DMS53 treated with DMSO at 0.1 percent for 48 hours (cell line): Measurements from ENCODE around the gene NUB1.

Source experiments
- DNase-seq: peaks from one replicate; lab custom pipeline; 2025; ENCODE audit not compliant: unreplicated experiment; lab: John Stamatoyannopoulos, UW

Gene NUB1

DNA sequence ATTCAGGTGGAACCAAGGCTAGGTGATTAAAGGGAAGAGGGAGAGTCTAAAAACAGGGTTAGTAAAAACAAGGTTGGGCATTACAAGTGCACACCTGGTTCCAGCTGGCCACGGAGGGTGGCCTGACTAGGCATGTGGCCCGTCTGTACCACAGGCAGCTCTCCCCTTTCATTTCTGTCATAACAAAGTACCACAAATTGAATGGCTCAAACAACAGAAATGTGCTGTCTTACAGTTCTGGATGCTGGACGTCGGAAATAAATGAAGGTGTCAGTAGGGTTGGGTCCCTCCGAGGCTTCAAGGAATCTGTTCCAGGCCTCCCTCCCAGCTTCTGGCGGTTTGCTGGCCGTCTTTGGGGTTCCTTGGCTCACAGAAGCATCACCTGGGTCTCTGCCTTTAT lies 81.6 kb downstream of the NUB1 start:
- DNase-seq = no peak

DNA sequence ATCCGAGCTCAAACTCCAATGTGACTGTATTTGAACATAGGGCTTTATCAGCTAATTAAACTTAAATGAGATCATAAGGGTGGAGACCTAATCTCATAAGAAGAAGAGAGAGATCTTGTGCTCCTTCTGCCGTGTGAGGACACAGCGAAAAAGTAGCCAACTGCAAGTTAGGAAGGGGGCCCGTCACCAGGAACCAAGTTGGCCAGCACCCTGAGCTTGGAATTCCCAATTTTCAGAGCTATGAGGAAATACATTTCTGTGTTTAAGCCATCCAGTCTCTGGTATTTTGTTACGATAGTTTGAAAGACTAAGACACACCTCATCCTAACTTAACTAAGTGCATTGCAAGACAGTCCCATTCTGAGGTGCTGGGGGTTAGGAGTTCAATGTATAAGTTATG lies 82.3 kb downstream of the NUB1 start:
- DNase-seq = no peak

DNA sequence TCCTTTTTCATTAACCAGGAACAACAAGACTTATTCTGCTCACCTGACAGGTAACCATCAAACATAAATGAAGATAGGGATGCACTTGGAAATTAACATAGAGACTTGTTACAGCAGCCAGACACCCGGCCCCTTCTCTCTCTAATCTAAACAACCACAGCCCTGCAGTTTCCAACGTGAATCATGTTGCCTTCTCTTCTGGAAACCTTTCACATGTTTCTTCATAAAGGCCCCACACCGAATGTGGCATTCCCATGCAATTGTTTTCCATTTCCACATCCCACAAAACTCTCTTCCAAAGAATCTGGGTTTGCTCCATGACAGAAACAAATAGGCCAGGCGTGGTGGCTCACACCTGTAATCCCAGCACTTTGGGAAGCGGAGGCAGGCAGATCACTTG lies 83.2 kb downstream of the NUB1 start:
- no peak for DNase-seq

DNA sequence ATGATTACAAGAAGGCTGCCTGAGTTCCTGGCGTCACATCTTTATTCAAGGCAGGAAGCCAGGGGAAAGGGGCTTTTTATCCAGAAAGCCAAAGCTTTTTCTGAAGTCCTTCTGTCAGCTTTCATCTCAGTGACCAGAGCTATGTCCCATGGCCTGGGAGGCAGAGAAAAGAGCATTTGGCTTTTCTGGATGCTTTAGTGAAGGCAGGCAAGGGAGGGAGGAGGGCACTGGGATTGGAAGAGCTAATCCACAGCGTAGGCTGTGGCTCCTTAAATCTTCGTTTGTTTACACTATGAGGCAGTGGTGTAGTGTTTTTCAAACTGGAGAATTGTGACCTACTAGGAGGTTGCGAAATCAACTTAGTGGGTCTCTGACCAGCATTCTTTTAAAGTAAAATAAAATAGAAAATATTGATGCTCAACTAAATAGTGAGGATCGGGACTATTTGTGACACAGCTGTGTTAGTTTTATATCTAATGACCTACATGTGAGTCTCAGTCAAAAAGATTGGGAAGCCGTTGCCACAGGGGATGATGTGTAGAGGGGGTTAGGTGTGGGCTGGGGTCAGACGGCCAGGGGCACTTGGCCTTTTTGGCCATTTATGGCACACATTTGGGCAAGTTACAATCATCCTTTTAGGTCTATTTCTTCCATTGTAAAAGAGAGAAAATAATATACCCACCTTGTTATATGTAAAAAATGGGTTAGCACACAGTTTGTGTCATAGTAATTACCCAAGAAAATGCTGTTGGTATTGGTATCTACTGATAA lies 84.2 kb downstream of the NUB1 start:
- DNase-seq = no peak

DNA sequence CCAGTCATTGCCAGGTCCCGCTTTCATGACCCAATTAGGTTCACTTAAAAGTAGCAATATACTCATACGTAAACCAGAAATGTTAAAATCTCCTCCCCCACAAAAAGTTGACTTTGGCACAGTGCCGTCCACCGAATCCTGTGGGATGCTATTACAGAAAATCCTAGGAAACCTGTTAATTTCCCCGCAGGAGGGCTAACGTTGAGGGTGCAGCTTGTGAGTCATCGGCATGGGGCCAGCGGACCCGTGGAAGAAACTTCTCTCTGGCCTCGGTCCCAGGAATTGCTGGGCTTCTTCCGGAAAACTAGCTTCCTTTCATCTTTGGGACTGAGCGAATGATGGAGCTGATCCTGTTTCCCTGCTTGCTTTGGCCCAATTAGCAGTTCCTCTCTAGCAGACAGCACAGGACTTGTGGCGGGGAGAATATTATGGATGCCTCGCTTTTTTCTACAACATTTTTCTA lies 84.9 kb downstream of the NUB1 start:
- no peak for DNase-seq

DNA sequence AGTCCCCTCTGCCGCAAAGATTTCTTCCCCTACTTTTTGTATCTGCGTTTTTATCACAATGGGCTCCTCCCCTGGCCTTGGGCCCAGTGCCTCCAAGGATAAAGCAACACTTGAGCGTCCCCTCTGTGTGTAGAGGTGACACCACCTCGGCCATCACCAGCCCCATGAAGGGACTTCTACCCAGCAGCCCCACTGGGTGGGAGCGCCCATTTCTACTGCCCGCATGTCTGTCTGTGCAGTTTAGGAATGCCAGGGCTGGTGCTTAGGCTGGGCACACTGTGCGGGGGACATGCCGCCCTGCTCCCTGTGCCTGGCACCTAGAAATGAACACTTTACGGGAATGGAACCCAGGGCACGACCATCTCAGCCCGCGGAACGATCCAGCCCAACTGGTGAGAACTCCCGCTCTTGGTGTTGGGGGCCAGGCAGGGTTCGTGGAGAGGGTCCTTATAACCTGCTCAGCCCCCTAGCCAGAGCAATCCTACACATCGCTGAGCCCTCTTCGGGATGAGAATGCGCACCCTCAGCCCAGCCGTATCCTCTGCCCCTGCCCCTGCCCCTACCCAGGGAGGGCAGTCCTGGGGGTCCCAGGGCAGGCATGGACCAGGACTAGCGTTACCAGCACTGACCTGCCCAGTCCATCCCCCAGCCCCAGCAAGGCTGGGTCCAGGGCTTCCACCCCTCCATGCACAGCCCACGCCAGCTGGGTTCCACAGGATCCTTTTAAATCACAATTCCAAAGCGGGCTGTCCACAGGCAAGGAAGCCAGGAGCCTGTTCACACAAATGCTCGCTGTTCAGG lies 85.5 kb downstream of the NUB1 start:
- DNase-seq = no peak

DNA sequence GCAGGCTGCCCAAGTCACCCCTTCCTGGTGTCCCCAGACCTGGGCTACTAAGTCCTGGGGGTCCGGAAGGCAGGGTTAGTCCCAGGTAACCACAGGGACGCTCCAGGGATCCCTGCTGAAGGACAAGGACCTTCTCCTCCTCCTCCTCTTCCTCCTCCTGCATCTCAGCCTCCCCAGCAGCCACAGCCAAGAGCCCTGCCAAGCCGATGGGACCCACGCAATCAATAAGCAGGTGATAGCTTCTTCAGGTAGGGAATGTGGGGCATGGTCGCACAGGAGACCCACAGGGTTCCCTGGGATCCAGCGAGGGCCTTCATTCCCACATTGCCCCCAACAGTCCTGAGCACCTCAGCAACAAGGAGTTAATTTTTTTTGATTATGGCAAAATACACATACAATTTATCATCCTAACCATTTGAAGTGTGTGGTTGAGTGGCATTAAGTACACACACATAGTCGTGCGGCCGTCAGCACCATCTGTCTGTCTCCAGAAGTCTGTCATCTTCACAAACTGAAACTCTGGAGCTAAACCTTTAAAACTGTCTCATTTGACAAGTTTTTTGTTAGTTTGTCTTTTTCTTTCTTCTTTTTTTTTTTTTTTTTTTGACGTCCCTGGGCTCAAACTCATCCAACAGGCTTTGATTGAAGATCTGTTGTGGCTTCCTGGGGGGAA lies 86.2 kb downstream of the NUB1 start:
- peak; percentile 83 for DNase-seq
